HL-60 (cell line): ENCODE measurements around the gene NRXN2.

Experiments
- DNase-seq, 2 experiments: peaks; one replicate each; pipeline ENCODE4 v3.0.0-alpha.2; 2010 to 2020; ENCODE audit warnings: low read depth in 1 of 2, low spot score in 1 of 2
- H3K27ac ChIP-seq: fragments of 250-450 bp; sonication (Bioruptor Pico); replicated peaks from 2 replicates; pipeline ENCODE4 v1.5.1; 2020; ENCODE audit warnings: mild to moderate bottlenecking, moderate library complexity
- H3K27me3 ChIP-seq: fragments of 250-450 bp; sonication (Bioruptor Pico); 2 replicates; pipeline ENCODE4 v1.5.1; 2021; ENCODE audit warnings: mild to moderate bottlenecking, moderate library complexity; ENCODE audit not compliant: insufficient read depth, poor library complexity, severe bottlenecking
- H3K4me3 ChIP-seq: replicated peaks from 2 replicates; pipeline ENCODE4 v1.5.1; 2011; ENCODE audit warnings: mild to moderate bottlenecking, control low read depth, low read length; ENCODE audit not compliant: insufficient read depth
- CTCF ChIP-seq: IDR thresholded peaks from one replicate; pipeline ENCODE4 v1.5.1; 2011; ENCODE audit warnings: low read length, control low read depth, inconsistent platforms; ENCODE audit not compliant: insufficient read depth
- GABPA ChIP-seq: IDR thresholded peaks from 2 replicates; pipeline ENCODE4 v1.6.1; 2012; ENCODE audit warnings: low read depth
- POLR2AphosphoS5 ChIP-seq: IDR thresholded peaks from 2 replicates; pipeline ENCODE4 v1.6.1; 2012; ENCODE audit warnings: low read depth
- REST ChIP-seq: IDR thresholded peaks from 2 replicates; pipeline ENCODE4 v1.6.1; 2012; ENCODE audit warnings: low read depth; ENCODE audit not compliant: insufficient replicate concordance
- SPI1 ChIP-seq: IDR thresholded peaks from 2 replicates; pipeline ENCODE4 v1.6.1; 2012; ENCODE audit warnings: low read depth, mild to moderate bottlenecking, borderline replicate concordance

Gene NRXN2

GRCh38 chr11:64676261-64676615 is 46.8 kb downstream of the NRXN2 start:
- H3K27ac ChIP-seq = no peak overlapping the region
- no peak for DNase-seq
- no peak overlapping the region for H3K4me3 ChIP-seq
- no peak for TF ChIP-seq POLR2AphosphoS5
- TF ChIP-seq SPI1 = no peak
- no peak for TF ChIP-seq GABPA
- no peak for TF ChIP-seq CTCF
- no peak for TF ChIP-seq REST
- H3K27me3 ChIP-seq = no peaks in the 10 kb centered on the region

GRCh38 chr11:64675450-64676260 is 47.3 kb downstream of the NRXN2 start:
- Histone ChIP-seq H3K27me3 (no peaks in the 10 kb centered on the region), H3K27ac (no peak overlapping the region)
- no peak for DNase-seq

More at GRCh38 chr11:64675450-64676260, 47.3 kb downstream of the NRXN2 start:
- no peak for TF ChIP-seq CTCF
- no peak for TF ChIP-seq POLR2AphosphoS5
- no peak for TF ChIP-seq SPI1
- no peak for TF ChIP-seq GABPA
- no peak for TF ChIP-seq REST
- H3K4me3 ChIP-seq = no peak overlapping the region
